Stimulated activated naive CD8-positive, alpha-beta T cell treated with anti-CD3 and anti-CD28 coated beads, Interleukin-15, Interleukin-2, amounts not matched to agents 100 ng/mL and 50 ng/mL, for 24 hours (primary cell): ENCODE measurements around the gene TFPT.
"Not testable (repeated sequence)": the region's sequence is repeated elsewhere in the genome, so short reads cannot be mapped to it uniquely, and the experiment has no call there.

ENCODE experiments used
- H3K27ac Mint-ChIP-seq: one replicate; pipeline ENCODE4 v1.8.0; 2021; ENCODE audit warnings: mild to moderate bottlenecking, mixed read lengths
- H3K27me3 Mint-ChIP-seq: one replicate; pipeline ENCODE4 v1.8.0; 2021; ENCODE audit warnings: mixed read lengths
- H3K36me3 Mint-ChIP-seq: one replicate; pipeline ENCODE4 v1.8.0; 2021; ENCODE audit warnings: low read depth, mixed read lengths
- H3K4me1 Mint-ChIP-seq: one replicate; pipeline ENCODE4 v1.8.0; 2021; ENCODE audit warnings: low read depth, mixed read lengths
- H3K4me3 Mint-ChIP-seq: one replicate; pipeline ENCODE4 v1.8.0; 2021; ENCODE audit warnings: mild to moderate bottlenecking, mixed read lengths
- H3K9me3 Mint-ChIP-seq: one replicate; pipeline ENCODE4 v1.8.0; 2021; ENCODE audit warnings: mixed read lengths

Gene TFPT

DNA sequence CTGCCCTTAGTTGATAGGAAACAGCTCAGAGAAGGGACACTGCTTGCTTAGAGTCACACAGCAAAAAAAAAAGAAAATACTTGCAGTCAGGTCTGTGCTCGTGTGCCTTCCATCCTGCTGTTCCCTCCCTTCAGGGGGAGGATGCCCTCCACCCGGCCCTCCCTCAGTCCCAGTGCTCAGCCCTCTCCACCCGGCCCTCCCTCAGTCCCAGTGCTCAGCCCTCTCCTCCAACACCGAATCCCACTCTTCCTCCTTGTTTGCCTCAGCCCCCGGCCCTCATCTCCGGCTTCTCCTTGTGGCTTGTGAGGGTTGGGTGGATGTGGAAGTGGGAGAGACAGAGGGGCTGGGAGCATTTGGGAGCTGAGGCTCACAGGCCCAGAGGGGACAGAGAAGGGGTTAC, 5.8 kb downstream of the TFPT start:
- Mint-ChIP-seq H3K9me3 (no peaks in the 10 kb centered on the region), H3K27me3 (no peaks in the 10 kb centered on the region), H3K36me3 (peaks cover 50% of the 10 kb centered on the region), H3K4me1 (peaks cover 29% of the 10 kb centered on the region), H3K27ac (no peak overlapping the region), H3K4me3 (no peak overlapping the region)

DNA sequence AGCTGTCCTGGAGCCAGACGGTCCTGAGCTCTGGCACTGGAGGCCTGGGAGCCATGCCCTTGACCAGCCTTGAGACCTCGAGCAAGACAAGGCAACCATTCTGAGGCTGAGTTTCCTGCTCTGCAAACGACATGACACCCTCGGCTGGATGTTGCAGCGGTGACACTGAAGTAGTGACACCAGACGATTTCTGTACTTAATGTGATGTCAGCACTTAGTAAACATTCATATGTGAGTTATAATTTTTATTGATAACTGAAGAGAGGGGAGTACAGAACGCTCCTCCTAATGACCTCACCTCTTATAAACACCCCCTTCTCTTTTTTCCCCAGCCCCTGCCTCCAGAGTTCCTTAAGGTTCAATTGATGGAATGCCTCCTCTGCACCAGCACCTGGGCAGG, 7.0 kb downstream of the TFPT start:
- Mint-ChIP-seq H3K27me3 (no peaks in the 10 kb centered on the region), H3K4me1 (peaks cover 23% of the 10 kb centered on the region), H3K27ac (no peak overlapping the region), H3K4me3 (no peak overlapping the region), H3K36me3 (peaks cover 44% of the 10 kb centered on the region), H3K9me3 (no peaks in the 10 kb centered on the region)

DNA sequence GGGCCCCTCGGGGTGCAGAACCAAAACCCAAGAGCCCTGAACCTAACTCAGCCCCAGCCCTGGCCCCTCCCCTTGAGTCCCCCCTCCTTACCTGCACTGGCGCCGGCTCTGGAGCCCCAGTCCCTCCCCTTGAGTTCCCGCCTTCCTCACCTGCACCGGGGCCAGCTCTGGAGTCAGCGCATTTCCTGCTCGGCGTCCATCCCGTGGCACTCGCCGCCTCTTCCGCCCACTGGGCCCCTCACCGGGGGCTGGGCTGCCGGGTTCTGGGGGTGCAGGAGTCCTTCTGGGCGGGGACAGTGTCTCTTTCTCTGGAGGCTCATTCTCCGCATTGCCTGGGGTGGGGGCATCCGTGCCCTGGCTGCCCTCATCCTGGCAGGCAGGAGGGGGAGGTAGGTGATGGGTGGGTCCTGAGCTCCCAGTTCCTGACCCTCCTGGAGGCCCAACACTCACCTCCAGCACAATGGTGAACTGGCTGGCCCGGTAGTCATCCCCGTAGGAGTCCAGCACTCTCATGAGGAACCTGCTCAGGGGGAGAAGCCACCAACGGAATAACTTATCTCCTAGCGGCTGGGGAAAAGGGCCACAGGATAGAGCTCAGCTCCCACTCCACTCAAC, 7.5 kb downstream of the TFPT start:
- H3K36me3 Mint-ChIP-seq: peaks cover 39% of the 10 kb centered on the region
- H3K27ac Mint-ChIP-seq: no peak overlapping the region
- H3K9me3 Mint-ChIP-seq: no peaks in the 10 kb centered on the region
- H3K4me1 Mint-ChIP-seq: peaks cover 17% of the 10 kb centered on the region
- H3K4me3 Mint-ChIP-seq: no peak overlapping the region
- no peaks in the 10 kb centered on the region for H3K27me3 Mint-ChIP-seq

DNA sequence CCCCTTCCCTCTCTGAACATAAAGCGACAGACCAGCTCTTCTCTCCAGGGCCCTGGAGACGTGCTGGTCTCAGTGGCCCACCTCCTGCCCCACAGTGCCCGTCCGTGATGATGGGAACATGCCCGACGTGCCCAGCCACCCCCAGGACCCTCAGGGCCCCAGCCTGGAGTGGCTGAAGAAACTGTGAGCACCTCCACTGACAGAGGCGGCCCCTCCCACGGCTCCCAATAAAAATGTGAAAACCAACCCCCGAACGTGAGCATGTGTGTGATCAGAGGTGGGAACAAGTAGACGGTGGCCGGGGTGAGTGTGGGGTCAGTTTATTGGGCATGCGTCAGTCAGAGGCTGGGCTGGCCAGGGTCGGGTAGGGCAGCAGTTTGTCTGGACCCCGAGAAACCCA, 8.7 kb downstream of the TFPT start:
- no peak overlapping the region for H3K27ac Mint-ChIP-seq
- H3K4me1 Mint-ChIP-seq: peaks cover 25% of the 10 kb centered on the region
- H3K36me3 Mint-ChIP-seq: peaks cover 34% of the 10 kb centered on the region

DNA sequence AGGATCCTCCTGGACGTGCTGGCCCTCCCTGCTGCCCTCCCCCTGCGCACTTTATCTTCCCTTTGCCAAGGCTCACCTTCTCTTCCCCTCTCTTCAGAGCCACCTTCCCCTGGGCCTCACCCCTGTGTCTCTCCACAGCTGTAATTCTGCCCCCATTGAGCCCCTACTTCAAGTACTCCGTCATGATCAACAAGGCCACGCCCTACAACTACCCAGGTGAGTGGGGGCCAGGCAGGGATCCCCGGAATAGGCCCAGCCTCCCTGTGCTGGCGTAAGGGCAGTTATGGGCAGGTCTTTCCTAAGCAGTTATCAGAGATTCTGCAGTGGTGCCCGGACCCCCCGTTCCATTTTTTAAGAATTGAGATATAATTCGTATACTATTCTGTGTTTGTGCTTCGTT, 9.7 kb downstream of the TFPT start:
- peaks cover 31% of the 10 kb centered on the region for H3K36me3 Mint-ChIP-seq
- H3K4me3 Mint-ChIP-seq: no peak overlapping the region
- no peaks in the 10 kb centered on the region for H3K9me3 Mint-ChIP-seq
- H3K27me3 Mint-ChIP-seq: no peaks in the 10 kb centered on the region
- no peak overlapping the region for H3K27ac Mint-ChIP-seq
- H3K4me1 Mint-ChIP-seq: peaks cover 23% of the 10 kb centered on the region

More for the DNA sequence above, 8.7 kb downstream of the TFPT start:
- H3K9me3 Mint-ChIP-seq: no peaks in the 10 kb centered on the region
- H3K4me3 Mint-ChIP-seq: no peak overlapping the region
- H3K27me3 Mint-ChIP-seq: no peaks in the 10 kb centered on the region

DNA sequence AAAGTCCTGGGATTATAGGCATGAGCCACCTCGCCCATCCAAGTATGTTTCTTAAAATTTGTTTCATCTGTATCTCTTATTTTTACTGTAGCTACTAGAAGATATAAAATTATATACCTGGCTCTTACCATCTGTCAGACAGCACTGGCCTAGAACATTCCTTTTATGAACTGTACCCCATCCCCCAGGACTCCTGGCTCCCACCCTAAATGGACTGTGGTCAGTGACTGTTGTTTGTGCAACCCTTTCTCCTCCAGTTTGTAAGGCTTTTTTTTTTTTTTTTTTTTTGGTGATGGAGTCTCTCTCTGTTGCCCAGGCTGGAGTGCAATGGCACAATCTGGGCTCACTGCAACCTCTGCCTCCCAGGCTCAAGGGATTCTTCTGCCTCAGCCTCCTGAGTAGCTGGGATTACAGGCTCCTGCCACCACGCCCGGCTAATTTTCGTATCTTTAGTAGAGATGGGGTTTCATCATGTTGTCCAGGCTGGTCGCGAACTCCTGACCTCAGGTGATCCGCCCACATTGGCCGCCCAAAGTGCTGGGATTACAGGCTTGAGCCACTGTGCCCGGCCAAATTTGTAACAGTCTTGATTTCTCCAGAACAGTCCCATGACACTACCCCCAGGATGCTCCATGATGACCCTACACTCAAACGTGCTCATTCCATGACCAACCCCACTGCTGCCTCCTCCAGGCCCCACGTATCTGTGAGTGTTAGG, 10.3 kb downstream of the TFPT start:
- no peak overlapping the region for H3K27ac Mint-ChIP-seq
- H3K27me3 Mint-ChIP-seq: no peaks in the 10 kb centered on the region
- no peak overlapping the region for H3K4me3 Mint-ChIP-seq
- peaks cover 22% of the 10 kb centered on the region for H3K4me1 Mint-ChIP-seq
- peaks cover 26% of the 10 kb centered on the region for H3K36me3 Mint-ChIP-seq
- H3K9me3 Mint-ChIP-seq: no peaks in the 10 kb centered on the region

DNA sequence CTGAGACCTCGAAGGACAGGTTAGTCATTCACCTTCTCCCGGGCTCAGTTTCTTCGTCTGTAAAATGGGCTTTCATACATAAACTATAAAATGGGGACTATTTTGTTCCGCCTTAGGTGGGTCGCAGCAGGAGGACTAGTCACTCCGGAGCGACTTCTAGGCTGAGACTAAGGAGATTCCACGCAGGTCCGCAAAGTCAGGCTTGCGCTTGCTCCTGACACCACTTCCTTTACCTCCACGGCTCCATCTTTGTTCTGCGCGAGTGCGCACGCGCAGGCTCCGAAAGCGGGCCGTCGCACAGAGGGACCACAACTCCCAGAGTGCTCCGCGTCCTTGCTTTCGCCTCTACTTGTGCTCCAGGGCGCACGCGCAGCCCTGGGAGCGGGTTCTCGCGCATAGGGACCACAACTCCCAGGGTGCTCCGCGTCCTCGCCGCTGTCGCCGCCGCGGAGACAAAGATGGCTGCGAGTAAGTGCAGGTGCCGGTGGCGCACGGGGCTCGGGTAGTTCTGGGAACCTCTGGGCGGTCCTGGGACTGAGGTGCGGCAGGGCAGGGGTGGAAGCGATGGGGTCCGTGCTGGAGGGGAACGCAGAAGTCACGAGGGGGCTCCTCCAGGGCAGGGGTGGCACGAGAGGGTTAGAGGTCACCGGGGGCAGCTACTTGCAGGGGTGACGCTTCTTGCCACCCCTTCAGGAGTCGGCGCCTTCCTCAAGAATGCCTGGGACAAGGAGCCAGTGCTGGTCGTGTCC, 12.9 kb downstream of the TFPT start, which contains the start of gene NDUFA3:
TSS of gene NDUFA3 (plus strand) at position 435 of the 749 bp plus-strand sequence. CDS start at position 459, 24 bp downstream.
- H3K4me1 Mint-ChIP-seq: peaks cover 22% of the 10 kb centered on the region
- H3K9me3 Mint-ChIP-seq: no peaks in the 10 kb centered on the region
- peaks cover 23% of the 10 kb centered on the region for H3K36me3 Mint-ChIP-seq
- H3K27me3 Mint-ChIP-seq: no peaks in the 10 kb centered on the region
- peak within 1 kb of the TSS; percentile 98 for H3K4me3 Mint-ChIP-seq
- peak within 1 kb of the TSS; percentile 96 for H3K27ac Mint-ChIP-seq

DNA sequence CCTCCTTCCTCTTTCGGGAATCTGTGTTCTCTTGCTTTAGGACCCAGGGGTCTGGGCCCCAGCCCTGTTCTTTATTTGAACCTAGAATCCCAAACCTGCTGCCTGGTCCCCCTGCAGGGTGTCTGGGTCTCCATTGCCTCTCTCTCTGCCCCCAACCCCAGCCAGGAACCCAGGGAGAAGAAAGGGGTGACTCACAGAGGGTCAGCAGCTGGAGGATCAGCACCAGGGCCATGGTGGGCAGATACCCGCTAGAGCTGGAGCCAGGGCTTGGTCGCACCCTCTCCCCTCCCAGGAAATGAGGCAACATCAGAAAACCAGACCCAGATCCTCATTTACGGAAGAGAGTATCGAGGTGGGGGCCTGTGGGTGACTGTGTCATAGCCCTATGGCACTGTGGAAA, 14.9 kb downstream of the TFPT start, which contains the start of gene OSCAR:
TSS of gene OSCAR (minus strand) at position 243 of the 400 bp plus-strand sequence. CDS start at position 232, 11 bp downstream.
- H3K27me3 Mint-ChIP-seq: peaks cover 6% of the 10 kb centered on the region

DNA sequence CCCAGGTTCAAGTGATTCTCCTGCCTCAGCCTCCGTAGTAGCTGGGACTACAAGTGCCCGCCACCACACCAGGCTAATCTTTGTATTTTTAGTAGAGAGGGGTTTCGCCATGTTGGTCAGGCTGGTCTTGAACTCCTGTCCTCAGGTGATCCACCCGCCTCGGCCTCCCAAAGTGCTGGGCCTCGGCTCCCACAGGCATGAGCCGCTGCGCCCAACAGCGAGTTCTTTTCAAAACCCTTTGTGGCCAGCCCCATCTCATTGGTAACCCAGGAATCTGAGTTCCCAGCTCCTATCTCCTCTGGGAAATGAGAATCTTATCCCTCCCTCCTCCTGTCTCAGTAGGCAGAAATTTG, 15.6 kb downstream of the TFPT start:
- not testable (repeated sequence) for H3K27me3 Mint-ChIP-seq, H3K4me3 Mint-ChIP-seq, H3K27ac Mint-ChIP-seq, H3K9me3 Mint-ChIP-seq, H3K36me3 Mint-ChIP-seq
- peaks cover 24% of the 10 kb centered on the region for H3K4me1 Mint-ChIP-seq

More for the DNA sequence above, 14.9 kb downstream of the TFPT start, which contains the start of gene OSCAR:
- H3K36me3 Mint-ChIP-seq: peaks cover 3% of the 10 kb centered on the region
- no peak within 1 kb of the TSS for H3K27ac Mint-ChIP-seq
- peak within 1 kb of the TSS; percentile 52 for H3K4me3 Mint-ChIP-seq
- no peaks in the 10 kb centered on the region for H3K9me3 Mint-ChIP-seq
- H3K4me1 Mint-ChIP-seq: peaks cover 26% of the 10 kb centered on the region

DNA sequence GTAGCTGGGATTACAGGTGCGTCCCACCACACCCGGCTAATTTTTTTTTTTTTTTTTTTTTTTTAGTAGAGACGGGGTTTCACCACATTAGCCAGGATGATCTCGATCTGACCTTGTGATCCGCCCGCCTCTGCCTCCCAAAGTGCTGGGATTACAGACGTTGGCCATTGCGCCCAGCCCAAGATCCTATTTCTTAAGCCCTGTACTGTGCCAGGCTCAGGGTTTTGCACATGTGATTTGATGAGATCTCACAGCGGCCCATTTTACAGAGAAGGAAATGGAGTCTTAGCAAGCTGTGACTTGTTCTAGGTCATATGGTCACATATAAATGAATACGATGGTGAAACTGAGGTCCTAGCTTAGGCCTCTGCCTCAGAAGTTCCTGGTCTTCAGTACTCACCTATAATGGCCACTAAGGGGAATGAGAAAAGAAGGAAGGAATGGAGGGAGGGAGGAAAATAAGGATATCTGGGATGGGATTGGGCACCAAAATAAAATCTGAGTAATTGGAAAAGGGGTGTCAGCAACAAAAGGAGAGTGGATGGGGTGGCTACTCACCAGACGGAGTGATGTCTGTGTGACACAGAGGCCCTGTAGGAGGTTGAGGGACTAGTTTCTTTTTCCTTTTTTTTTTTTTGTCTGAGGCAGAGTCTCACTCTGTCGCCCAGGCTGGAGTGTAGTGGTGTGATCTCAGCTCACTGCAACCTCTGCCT, 16.1 kb downstream of the TFPT start:
- H3K4me1 Mint-ChIP-seq: peaks cover 21% of the 10 kb centered on the region
- H3K36me3 Mint-ChIP-seq: no peaks in the 10 kb centered on the region
- peaks cover 12% of the 10 kb centered on the region for H3K27me3 Mint-ChIP-seq
- H3K9me3 Mint-ChIP-seq: no peaks in the 10 kb centered on the region
- H3K27ac Mint-ChIP-seq: no peak overlapping the region
- no peak overlapping the region for H3K4me3 Mint-ChIP-seq

DNA sequence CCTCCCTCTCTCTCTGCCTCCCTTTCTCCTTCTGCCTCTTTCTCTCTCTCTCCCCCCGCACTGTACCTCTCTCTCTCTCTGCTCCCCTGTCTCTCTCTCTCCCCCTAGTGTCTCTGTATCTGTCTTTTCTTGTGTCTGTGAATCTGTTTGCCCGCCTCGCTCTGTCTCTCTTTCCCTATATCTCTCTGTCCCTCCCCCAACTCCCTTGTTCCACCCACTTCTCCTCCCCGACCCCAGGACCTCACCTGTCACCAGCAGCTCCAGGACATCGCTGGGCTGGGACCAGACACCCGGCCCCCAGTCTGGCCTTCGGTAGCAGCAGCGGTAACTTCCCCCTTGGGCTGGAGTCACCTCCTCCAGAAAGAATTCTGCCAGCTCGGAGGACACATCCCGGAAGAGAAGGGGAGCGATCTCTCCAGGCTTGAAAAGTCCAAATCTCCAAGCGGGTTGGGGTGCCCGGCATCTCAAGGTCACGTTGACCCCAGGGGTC, 18.8 kb downstream of the TFPT start:
- Mint-ChIP-seq H3K4me3 (peak overlapping the region; percentile 68), H3K27me3 (peaks cover 22% of the 10 kb centered on the region), H3K27ac (no peak overlapping the region), H3K4me1 (peaks cover 11% of the 10 kb centered on the region), H3K9me3 (no peaks in the 10 kb centered on the region), H3K36me3 (no peaks in the 10 kb centered on the region)

DNA sequence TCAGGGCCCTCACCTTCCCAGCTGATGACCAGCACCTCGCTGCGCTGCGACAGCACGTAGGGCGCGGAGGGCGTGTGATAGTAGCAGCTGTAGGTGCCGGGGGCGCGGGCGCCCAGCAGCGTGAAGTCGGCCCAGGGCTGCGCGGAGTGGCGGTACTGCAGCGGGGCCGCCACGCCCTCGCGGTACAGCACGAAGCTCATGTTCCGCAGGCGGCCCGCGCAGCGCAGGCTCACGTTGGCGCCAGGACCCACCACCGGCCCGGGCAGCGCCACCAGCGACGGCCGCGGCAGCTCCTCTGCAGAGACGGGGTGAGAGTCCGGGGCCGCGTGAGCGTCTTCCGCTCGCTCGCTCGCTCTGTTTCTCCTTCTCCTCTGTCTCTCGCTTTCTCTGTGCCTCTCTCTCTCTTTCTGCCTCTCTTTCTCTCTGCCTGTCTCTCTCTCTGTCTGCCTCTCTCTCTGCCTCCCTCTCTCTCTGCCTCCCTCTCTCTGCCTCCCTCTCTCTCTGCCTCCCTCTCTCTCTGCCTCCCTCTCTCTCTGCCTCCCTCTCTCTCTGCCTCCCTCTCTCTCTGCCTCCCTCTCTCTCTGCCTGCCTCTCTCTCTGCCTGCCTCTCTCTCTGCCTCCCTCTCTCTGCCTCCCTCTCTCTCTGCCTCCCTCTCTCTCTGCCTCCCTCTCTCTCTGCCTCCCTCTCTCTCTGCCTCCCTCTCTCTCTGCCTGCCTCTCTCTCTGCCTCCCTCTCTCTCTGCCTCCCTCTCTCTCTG, 19.4 kb downstream of the TFPT start:
- H3K9me3 Mint-ChIP-seq, H3K27ac Mint-ChIP-seq, H3K36me3 Mint-ChIP-seq: not testable (repeated sequence)
- Mint-ChIP-seq H3K4me3 (peak overlapping the region; percentile 68), H3K4me1 (peaks cover 11% of the 10 kb centered on the region), H3K27me3 (peaks cover 22% of the 10 kb centered on the region)

DNA sequence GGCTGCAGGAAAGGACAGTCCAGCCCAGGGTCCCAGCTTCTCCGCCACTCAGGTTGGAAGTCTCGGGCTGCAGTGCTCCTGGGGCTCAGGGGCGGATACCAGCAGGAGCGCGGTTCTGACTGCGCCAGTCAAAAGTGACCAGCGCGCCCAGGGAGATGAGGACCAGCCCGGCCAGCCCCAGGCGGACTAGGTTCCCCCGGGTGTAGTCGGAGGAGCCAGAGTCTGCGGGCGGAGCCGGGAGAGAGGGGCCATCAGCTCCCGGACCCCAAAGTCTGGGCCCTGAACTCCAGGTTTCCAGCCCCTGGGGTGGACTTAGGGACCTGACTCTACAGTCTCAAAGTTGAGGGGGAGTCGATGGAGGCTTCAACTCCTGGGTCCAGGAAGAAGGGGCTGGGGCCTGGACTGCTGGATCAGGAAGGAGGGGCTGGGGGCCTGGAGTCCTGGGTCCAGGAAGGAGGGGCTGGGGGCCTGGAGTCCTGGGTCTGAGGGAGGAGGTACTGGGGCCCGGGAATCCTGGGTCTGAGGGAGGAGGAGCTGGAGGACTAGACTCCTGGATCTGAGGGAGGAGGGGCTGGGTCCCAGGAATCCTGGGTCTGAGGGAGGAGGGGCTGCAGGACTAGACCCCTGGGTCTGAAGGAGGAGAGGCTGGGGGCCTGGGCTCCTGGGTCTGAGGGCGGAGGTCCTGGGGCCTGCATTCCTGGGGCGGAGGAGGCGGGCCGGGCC, 20.2 kb downstream of the TFPT start:
- no peaks in the 10 kb centered on the region for H3K9me3 Mint-ChIP-seq

More for the DNA sequence above, 20.2 kb downstream of the TFPT start:
- H3K4me1 Mint-ChIP-seq: peaks cover 11% of the 10 kb centered on the region
- H3K4me3 Mint-ChIP-seq: no peak overlapping the region
- H3K27ac Mint-ChIP-seq: no peak overlapping the region
- H3K36me3 Mint-ChIP-seq: no peaks in the 10 kb centered on the region
- H3K27me3 Mint-ChIP-seq: peaks cover 22% of the 10 kb centered on the region
